HCEC 1CT (cell line): ENCODE data around the gene ERCC1.

Source experiments
- DNase-seq: peaks from one replicate; pipeline ENCODE4 v3.0.0-alpha.2; 2017

Gene ERCC1

GRCh38 chr19:45404557-45405434, 18.9 kb downstream of the ERCC1 start, which contains the start of gene PPP1R13L:
TSS of gene PPP1R13L (minus strand) at chr19:45405069. CDS start at chr19:45398318, 6,751 bp downstream.
- no peak for DNase-seq

GRCh38 chr19:45403781-45404556, 19.7 kb downstream of the ERCC1 start:
- DNase-seq, result no peak

- no peak for DNase-seq
Measured at GRCh38 chr19:45403272-45403671, 20.4 kb downstream of the ERCC1 start.

GRCh38 chr19:45402298-45403061, 21.2 kb downstream of the ERCC1 start:
- no peak for DNase-seq

- DNase-seq, result no peak
Measured at GRCh38 chr19:45401815-45402214, 21.9 kb downstream of the ERCC1 start.

DNA sequence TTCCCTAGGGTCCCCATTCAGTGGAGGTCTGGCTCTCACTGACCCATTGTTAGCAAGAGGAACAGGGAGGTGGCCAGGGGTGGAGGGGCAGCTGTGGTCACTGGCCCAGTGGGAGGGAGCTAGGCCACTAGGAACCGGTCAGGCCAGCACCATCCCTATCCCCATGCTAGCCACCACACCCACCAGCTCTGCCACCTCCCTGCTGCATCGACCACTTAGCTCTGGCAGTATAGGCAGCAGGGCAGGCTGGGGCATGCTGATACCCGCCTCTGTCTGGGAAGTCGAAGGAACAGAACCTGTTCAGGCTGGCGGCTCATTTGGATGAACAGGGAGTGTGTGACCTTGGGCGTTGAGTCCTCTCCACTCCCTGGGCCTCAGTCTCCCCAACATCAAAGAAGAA, 23.5 kb downstream of the ERCC1 start:
- DNase-seq, result no peak

DNA sequence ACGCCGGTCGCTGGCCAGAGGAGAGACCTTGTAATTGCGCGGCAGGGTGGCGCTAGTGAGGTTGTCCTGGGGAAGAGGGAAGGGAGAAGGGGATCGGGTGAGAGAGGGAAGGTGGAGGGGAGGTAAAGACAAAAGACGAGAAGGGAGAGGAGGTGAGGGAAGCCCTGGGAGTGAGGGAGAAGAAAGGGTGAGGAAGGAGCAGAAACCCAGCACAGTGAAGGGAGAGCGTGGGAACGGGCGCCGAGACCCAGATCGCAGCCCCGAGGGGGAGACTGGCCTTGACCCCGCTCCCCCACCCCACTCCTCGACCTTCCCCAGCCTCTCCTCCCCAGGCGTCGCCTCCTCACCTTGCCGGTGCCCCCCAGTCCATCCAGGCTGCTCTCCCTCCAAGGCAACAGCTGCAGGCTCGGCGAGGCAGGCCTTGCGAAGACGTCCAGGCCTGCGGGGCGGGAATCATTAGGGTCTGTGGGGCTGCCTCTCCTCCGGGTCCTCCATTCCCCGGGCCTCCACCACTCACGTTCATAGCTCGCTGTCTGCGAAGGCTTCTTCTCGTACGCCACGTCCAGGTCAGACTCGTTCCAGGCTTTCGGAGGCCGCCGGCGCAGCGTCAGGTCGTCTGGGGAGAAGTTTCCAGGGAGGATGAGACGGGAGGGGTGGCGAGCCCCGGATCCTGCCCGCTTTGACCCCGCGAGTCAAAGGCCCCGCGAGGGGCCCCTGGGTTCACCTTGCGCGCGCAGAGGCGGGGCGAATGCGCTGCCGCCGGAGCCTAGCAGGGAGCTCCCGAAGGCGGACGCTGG, 27.7 kb downstream of the ERCC1 start:
- no peak for DNase-seq

DNA sequence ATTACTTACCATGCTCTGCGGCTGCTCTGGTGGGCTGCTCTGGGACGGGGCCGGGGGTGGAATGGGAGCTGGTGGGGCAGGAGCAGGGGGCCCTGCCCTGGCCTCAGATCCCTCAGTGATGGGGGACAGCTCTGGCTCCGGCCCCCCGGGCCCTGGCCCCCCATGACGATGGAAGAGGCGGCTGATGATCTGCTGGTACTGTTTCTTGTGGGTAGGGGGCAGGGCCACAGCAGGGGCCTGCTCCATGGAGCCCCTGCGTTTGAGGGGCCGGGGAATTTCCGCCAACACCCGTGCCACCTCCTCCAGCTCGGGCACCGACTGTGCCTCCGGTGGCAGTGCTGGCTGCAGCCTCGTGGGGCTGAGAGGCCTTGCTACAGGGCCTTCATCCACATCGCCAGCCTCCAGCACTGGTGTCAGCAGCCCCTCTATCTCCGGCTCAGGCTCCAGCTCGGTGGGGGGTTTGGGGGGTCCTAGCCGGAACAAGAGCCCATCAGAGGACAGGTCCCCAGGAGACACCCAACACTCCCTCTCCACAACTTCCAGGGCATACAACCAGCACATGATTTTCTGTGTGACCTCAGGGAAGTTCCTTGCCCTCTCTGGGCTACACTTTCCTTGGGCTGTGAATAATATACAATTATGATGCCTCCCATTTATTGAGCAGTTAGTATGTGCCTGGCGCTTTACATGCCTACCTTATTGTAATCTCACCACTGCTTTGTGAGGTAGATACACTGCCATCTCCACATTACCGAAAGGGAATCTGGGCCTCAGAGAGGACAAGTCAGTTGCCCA, 31.6 kb downstream of the ERCC1 start:
- DNase-seq, result no peak

DNA sequence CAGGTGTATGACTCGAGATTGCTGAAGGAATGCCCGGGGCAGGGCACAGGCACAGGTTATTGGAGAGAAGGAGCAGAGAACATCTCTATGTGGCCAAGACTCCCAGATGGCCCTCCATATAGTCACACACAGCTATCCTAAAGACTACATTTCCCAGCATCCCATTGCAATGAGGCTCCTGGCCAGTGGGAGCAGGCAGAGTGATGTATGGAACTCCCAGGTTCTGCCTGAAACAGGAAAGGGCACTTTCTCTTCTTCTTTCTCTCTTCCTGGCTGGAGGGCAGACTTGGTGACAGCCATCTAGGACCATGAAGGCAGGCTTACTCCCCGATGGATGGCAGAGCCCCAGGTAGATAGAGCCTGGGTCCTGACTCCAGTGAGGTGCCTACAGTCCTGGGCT, 32.4 kb downstream of the ERCC1 start:
- peak; percentile 39 for DNase-seq

DNA sequence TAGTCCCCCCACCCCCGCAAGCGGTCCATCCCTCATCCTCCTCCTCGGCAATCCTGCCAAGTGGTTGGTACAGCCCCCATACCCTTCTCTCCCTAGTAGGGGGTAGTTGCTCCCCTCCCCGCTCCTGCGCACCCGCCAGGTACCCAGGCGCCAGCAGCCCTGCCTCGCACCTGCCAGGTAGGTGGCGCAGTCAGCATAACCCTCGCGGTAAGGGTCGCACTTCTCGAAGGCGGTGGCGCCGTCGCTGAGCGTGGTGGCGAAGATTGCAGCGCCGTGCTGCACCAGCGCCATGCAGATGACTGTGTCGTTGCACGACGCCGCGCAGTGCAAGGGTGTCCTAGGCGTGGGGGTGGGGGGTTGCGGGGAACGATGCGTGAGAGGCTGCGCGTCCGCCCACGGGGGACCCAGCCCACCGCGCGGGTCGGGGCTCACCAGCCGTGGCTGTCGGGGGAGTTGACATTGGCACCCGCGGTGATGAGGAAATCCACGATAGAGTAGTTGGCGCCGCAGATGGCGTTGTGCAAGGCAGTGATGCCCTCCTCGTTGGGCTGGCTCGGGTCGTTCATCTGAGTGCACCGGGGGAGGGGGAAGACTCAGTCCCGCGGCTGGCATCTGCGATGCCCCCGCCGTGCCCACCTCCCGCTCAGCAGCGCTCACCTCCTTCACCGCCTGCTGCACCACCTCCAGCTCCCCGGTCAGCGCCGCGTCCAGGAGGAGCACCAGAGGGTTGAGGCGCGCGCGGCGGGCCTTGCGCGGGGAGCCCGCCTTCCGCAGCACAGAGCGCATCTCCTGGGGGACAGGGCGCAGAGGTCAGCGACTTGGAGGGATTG, 38.1 kb downstream of the ERCC1 start:
- DNase-seq, result no peak

DNA sequence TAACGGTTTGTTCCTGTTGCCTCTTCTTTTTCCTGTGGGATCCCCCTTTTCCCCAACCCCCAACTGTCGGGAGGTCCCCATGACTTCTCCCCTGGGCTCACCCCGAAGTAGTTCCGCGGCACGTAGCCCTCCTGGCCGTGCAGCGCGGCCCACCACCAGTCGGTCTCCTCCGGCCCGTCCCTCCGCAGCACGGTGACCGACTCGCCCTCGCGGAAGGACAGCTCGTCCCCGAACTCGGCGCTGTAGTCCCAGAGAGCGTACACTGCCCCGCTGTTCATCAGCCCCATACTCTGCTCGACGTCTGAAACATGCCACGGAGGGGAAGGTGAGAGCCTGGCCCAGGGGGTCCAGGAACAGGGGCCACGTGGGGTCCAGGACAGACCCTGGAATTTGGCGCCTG, 41.3 kb downstream of the ERCC1 start:
- DNase-seq, result no peak

GRCh38 chr19:45380107-45380506, 43.6 kb downstream of the ERCC1 start:
- no peak for DNase-seq

DNA sequence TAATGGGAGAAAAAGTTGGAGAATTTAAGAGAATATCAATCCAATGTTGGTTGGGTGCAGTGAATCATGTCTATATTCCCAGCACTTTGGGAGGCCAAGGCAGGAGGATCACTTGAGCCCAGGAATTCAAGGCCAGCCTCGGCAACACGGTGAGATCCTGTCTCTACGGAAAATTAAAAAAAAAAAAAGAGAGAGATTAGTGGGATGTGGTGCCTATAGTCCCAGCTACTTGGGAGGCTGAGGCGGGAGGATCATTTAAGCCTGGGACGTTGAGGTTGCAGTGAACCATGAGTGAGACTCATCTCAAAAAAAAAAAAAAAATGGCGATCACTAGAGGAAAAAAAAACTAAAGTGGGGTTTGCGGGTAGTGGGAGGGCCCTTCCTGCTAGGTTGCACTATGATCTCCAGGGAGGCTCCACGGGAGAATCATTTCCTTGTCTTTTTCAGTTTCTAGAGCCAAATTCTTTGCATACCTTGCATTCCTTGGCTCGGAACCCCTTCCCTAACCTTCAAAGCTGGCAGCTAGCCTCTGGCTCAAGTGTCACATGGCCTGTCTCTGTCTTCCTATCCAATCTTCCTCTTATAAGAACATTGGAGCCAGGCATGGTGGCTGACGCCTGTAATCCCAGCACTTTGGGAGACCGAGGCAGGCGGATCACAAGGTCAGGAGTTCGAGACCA, 47.5 kb downstream of the ERCC1 start:
- peak; percentile 98 for DNase-seq

GRCh38 chr19:45370410-45371204, 53.1 kb downstream of the ERCC1 start, which contains the start of gene ERCC2:
TSS of gene ERCC2 (minus strand) at chr19:45370573. CDS start at chr19:45370540, 33 bp downstream.
- DNase-seq, result peak; percentile 97

- no peak for DNase-seq
Measured at GRCh38 chr19:45368737-45369340, 54.9 kb downstream of the ERCC1 start.

- no peak for DNase-seq
Measured at GRCh38 chr19:45368127-45368526, 55.6 kb downstream of the ERCC1 start.

DNA sequence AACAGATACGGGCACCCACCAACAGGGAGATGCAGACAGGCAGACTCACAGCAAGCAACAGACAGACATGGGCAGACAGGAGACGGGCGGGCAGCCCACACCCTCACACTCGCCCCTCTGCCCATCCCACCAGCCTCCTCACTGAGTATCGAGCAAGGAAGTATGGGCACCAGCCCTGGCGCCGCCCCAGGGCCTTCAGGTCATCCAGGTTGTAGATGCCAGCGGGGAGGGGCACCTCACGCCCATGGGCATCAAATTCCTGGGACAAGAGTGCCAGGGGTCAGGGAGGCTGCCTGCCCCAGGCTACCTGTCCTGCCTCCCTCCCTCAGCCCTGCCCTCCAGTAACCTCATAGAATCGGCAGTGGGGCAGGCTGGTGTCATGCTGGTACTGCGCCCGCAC, 59.0 kb downstream of the ERCC1 start:
- DNase-seq, result no peak

- no peak for DNase-seq
Measured at GRCh38 chr19:45363861-45364459, 59.8 kb downstream of the ERCC1 start.
